ENCODE measurements around the gene SEMA5B.

Gene SEMA5B

DNA sequence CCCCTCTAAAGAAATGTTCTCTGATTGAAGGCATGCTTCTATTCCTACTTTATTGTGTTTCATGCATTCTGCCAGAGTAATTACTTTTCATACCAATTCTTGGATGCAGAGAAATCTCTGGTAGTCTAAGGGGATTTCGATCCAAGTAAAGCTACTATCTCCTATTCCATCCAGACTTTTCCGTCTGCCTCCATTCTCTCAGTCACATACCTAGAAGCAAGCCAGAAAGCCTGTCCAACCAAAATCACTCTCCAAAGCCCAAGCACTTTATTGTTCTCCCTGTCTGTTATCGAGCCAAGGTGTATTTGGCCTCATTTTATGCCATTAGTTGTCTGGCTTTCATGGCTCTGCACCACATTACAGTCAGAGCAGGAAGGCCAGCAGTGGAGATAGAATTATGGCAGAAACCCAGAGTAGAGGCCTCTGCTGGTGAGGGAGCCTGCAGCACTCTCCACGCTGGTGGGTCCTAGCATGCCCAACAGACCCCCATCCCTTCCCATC lies 136.8 kb downstream of the SEMA5B start:
- DNase-seq (ENCODE audit: low spot score) = no peak

DNA sequence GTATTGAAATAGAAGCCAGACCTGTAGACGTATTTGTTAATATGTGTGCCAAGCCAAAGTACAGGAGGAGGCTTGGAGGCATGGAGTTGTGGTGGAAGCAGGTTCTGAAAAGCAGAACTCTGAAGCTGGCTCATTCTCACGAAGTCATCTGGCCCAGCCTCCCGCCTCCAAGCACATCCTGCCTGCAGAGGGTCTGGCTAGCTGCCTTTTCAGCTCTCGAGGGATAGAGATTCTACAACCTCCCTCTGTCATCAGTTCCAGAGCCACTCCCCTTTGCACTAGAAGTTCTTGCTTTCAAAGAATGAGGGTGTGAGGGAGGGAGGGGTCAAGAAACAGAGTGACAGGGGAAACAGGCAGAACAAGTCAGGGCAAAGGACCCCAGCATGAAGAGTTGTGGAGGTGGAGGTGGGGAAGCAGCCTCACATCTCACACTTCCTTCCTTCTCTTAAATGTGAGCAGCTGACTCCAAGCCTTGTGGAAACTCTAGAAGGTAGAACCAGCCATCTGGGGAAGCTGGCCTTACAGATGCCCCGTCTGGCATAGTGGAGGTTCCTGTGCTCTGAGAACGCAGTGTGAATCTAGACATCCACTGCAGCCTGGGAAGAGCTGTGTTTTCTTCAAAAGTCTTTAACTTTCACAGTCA lies 137.4 kb downstream of the SEMA5B start:
- peak; percentile 76 for DNase-seq (ENCODE audit: low spot score)

DNA sequence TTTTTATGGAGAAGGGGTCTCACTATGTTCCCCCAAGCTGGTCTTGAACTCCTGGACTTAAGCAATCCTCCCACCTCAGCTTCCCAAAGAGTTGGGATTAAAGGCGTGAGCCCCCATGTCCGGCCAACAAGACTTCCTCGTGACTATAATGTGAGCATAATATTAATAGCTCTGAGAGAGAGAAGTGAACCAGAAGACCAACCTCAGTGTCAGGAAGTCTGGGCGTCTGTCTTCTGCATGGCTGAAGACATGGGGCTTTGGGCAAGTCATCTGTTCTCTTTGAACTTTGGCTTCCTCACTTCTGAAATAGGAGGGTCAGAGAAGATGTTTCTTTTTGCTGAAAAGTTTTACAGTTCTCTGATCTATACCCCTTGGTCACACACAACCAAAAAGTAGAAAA lies 140.6 kb downstream of the SEMA5B start:
- DNase-seq (ENCODE audit: low spot score) = peak; percentile 65

DNA sequence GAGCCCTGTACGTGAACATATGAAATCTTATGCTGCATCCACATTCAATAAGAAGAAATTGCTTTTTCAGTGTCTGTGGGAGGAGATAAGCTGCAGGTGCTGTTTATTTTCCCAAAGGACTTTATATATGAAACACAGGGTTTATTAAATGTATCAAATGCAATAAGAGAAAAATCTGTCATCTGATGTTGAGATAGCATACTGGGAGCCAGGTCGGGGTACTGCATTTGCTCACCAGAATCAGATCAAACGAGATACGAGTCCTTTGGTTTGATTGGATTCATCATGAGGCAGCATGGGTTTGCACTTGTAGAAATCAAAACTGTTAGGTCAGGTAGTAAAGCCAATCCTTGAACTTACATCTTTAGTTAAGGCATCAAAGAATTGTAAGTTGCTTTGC lies 141.3 kb downstream of the SEMA5B start:
- no peak for DNase-seq (ENCODE audit: low spot score)

DNA sequence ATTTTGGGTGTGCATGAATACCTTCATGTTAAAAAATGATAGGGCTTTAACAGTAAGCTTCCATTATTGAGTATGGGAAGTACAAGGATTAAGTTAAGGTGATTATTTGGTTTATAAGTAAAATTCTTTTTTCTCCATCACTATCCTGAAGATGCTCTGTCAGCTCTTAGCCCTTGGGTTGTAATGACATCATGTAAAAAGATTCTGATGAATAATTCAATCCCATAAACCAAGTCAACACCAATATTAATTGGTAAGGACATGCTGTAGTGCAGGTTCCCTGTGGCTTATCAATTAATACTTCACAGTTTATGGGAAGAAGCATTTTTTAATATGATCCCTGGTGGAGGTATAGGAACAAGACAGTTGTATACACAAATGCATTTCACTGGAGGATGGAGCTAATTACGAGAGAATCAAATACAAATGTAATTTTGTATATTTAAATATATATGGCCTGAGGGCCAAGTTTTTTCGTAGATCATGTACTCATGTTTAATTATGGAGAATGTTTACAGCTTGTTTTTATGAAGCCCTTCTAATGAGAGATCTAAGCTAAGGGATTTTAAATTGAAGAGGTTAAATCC lies 145.1 kb downstream of the SEMA5B start:
- no peak for DNase-seq (ENCODE audit: low spot score)

DNA sequence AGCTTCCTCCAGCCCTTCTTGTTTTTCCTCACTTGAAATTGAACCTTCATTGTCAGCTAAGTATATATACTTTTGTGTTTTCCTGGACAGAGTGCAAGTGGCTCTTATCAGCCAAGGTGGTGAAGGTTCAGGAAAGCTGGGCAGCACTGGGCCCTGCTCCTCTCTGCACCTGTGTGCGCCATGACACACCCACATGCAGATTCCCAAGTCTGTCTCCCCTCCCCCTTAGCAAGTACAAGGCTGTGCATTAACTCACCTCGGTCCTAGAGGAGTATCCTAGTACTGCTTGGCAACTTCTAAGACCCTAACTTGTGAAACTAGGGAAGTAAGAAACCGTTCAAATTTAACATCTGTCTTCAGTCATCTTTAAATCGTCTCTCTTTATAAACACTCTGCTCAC lies 146.9 kb downstream of the SEMA5B start:
- no peak for DNase-seq (ENCODE audit: low spot score)

DNA sequence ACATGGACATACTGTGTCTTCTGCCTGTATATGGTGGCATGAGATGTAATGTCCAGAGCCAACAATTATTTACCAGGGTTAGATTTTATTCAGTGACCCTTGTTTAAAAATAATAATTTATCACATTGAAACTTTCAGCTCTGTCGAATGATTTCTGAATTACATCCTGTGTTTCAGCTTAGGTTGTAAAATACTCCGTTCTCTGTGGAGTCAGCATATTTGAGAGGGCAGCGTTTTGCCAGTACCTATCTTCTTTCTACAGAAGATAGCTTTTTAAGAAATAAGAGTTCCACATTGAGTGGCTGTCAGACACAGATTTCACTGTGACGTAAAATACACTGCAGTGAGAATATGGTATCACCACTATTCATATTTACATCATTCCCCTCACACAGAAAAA lies 147.4 kb downstream of the SEMA5B start:
- DNase-seq (ENCODE audit: low spot score) = no peak

DNA sequence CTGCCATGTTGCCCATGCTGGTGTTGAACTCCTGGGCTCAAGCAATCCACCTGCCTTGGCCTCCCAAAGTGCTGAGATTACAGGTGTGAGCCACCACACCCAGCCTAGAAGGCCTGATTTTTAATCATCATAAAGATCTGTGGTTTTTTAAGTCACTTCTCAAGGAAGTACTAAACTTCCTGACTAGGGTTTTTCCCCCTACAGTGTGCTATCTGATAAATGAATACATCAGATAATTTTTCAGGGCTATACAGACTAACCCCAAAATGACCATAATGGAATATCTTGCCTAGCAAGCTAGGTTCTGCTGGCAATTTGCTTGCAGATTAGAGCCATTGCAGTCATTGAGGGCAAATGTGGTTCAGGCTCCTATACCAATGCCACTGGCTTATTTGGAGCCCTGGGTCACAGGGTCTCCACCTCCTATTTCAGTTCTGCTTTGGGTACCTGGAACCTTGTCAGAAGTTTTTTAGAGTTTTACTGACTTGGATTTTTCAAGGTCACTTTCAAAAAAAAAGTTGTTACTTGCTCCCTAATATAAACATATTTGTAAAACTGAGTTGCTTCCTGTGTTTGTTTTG lies 151.9 kb downstream of the SEMA5B start:
- no peak for DNase-seq (ENCODE audit: low spot score)

DNA sequence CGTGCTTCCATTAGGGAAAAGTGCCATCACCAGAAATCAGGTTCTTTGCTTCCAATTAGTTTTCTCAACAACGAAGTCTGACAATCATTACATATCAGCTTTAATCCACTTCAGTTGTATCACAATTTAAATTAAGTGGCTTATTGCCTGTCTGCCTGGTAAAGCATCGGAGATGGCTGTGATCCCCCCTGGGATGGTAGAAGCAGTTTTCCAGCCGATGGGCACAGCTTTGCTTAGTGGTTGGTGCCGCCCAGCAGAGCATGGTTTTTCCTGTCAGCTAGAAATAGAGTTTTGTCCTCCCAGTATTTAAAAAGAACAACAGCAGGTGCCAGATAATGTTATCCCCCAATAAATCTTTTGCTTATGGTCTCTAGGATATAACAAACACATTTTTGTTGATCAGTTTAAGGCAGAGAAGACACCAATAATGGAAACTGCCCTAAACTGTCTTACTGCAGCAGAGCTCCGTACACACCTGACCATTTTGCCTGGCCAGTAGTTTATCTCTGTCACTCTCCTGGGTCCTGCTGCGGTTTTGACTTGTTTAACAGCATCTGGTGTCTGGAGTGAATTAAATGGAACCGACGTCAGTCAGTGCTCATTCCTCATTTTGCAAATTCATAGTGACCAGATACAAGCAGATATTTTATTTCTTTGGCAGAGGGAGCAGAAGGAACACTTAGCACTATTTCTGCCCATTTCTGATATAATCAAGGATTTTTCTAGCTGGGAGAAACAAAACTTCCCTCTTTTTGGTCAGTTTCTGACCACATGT lies 153.6 kb downstream of the SEMA5B start:
- DNase-seq (ENCODE audit: low spot score) = no peak

DNA sequence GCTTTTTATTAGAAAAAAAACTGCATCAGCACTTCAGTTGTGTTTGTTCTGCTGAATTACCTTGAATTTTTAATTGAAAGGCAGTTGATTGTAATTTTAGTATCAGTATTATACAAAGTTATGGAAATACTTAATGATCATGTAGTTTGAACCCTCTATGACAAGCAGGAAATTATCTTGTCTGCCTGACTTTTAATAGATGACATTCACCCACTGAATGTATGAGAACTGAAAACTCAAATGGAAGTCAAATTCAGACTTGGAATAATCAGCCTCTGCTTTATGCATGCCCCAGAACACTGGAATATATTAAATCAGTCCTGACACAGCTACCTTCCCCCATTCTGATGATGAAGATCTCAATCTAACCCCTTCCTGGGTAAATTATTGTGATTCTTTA lies 159.2 kb downstream of the SEMA5B start:
- DNase-seq (ENCODE audit: low spot score) = no peak

DNA sequence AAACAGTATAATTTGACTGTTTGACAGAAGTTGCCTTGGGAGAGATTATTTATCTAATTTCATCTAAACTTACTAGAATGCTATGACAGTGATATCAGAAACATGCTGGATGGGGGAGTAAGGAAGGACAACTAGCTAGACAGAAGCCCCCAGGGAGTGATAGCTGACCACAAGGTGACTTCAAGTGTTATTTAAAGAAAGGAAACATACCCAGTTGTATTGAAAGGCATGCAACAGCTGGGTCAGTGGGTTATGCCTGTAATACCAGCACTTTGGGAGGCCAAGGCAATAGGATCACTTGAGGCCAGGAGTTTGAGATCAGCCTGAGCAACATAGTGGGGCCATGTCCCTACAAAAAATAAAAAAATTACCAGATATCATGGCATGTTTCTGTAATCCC lies 163.1 kb downstream of the SEMA5B start:
- no peak for DNase-seq (ENCODE audit: low spot score)

DNA sequence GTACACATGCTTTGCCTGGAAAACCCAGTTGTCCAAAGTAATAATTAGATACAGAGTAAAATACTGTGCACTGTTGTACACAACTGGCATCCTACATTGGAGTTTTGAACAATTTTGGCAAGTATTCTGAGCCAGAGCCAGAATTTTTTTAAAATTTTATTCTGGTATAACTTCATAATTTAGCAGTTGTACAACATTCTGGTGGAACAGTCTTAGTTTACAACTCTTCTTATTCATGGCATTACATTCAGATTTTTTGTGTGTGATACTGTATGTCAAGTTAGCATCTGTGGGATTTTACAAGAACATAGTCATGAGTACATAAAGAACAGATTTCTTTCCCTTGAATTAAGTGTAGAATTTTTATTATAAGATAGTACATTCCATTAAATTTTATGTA lies 165.2 kb downstream of the SEMA5B start:
- no peak for DNase-seq (ENCODE audit: low spot score)

Data from pons (tissue), 1 donor.